ENCODE measurements around the gene CBLL2.

Gene CBLL2

GRCh38 chrX:22296871-22297270, 24.2 kb downstream of the CBLL2 start:
- Histone ChIP-seq H3K36me3 (ENCODE audit: control insufficient read depth, low read depth, low read length) (no peaks in the 10 kb centered on the region), H3K9me3 (ENCODE audit: control insufficient read depth, low read depth, low read length) (peaks cover 32% of the 10 kb centered on the region), H3K27me3 (ENCODE audit: control insufficient read depth, insufficient read depth, low read length) (no peaks in the 10 kb centered on the region), H3K27ac (ENCODE audit: low read length) (no peak overlapping the region), H3K4me3 (ENCODE audit: low read length) (no peak overlapping the region), H3K4me1 (ENCODE audit: control insufficient read depth, low read depth, low read length) (no peaks in the 10 kb centered on the region), H3K9ac (ENCODE audit: low read length) (no peak overlapping the region)

DNA sequence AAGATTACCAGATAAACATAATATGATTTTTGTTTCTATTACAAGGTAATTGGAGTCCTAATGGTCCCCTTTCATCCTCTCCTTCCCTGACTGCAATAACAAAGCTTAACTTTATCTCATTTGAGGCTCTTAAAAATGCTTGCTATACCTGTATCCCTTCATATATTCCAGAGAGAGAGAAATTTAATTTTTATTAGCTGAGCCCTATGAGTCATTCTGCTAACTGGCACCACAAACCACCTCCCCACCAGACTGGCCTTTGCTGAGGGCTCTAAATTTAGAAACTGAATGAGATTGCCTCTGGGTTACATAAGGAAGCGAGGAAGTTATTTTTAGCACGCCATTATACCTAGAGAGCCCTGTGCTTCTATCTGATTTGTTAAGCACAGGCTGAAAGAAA, 27.4 kb downstream of the CBLL2 start:
- no peak overlapping the region for H3K27ac ChIP-seq (ENCODE audit: low read length)
- H3K4me1 ChIP-seq (ENCODE audit: control insufficient read depth, low read depth, low read length) = no peaks in the 10 kb centered on the region
- H3K9me3 ChIP-seq (ENCODE audit: control insufficient read depth, low read depth, low read length) = peaks cover 29% of the 10 kb centered on the region
- no peaks in the 10 kb centered on the region for H3K36me3 ChIP-seq (ENCODE audit: control insufficient read depth, low read depth, low read length)
- H3K4me3 ChIP-seq (ENCODE audit: low read length) = no peak overlapping the region
- no peak overlapping the region for H3K9ac ChIP-seq (ENCODE audit: low read length)
- no peaks in the 10 kb centered on the region for H3K27me3 ChIP-seq (ENCODE audit: control insufficient read depth, insufficient read depth, low read length)

- peaks cover 6% of the 10 kb centered on the region for H3K4me1 ChIP-seq (ENCODE audit: control insufficient read depth, low read depth, low read length)
- peaks cover 30% of the 10 kb centered on the region for H3K9me3 ChIP-seq (ENCODE audit: control insufficient read depth, low read depth, low read length)
- H3K4me3 ChIP-seq (ENCODE audit: low read length) = no peak overlapping the region
- H3K27ac ChIP-seq (ENCODE audit: low read length) = no peak overlapping the region
- H3K27me3 ChIP-seq (ENCODE audit: control insufficient read depth, insufficient read depth, low read length) = no peaks in the 10 kb centered on the region
- no peak overlapping the region for H3K9ac ChIP-seq (ENCODE audit: low read length)
- H3K36me3 ChIP-seq (ENCODE audit: control insufficient read depth, low read depth, low read length) = no peaks in the 10 kb centered on the region
These were observed 38.1 kb downstream of the CBLL2 start for GRCh38 chrX:22310779-22311178.

DNA sequence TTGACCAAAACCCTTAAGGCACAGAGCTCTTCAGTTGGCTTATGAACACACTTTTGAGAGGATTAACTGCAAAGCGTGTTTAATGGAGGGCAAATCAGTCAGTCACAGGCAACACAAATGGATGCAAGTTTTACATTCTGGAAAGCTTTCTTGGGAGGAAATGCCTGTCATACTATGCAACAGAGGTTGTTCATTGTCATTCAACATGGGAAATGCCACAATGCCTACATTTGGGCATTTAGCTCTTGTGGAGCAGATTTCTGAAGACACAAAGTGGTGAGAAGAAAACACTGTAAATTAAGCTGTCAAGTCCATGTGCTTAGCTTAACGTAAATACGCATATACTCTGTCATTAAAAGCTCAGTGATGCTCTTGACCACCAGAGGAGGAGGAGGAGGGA, 41.1 kb downstream of the CBLL2 start:
- H3K36me3 ChIP-seq (ENCODE audit: control insufficient read depth, low read depth, low read length) = no peaks in the 10 kb centered on the region
- H3K27me3 ChIP-seq (ENCODE audit: control insufficient read depth, insufficient read depth, low read length) = no peaks in the 10 kb centered on the region
- no peak overlapping the region for H3K27ac ChIP-seq (ENCODE audit: low read length)
- H3K4me1 ChIP-seq (ENCODE audit: control insufficient read depth, low read depth, low read length) = peaks cover 6% of the 10 kb centered on the region
- H3K9me3 ChIP-seq (ENCODE audit: control insufficient read depth, low read depth, low read length) = peaks cover 20% of the 10 kb centered on the region
- H3K9ac ChIP-seq (ENCODE audit: low read length) = no peak overlapping the region
- no peak overlapping the region for H3K4me3 ChIP-seq (ENCODE audit: low read length)

DNA sequence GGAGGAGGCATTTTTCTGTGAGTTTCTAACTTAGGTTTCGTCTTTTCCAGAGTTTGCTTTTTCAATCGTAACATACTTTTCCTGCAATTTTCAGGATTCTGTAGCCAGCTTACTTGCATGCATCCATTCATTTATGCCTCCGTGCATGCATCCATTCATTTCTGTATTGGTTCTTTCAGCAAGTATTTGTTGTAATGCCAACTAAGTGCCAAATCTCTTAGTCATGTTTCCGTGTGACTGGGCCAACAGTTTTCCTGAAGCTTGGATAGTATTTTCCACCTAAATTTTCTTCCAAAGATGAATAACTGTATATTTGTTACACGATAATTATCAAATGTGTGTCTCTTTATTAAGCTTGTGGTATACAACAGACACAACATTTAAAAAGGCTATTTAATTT, 41.5 kb downstream of the CBLL2 start:
- Histone ChIP-seq H3K9ac (ENCODE audit: low read length) (no peak overlapping the region), H3K4me3 (ENCODE audit: low read length) (no peak overlapping the region)

DNA sequence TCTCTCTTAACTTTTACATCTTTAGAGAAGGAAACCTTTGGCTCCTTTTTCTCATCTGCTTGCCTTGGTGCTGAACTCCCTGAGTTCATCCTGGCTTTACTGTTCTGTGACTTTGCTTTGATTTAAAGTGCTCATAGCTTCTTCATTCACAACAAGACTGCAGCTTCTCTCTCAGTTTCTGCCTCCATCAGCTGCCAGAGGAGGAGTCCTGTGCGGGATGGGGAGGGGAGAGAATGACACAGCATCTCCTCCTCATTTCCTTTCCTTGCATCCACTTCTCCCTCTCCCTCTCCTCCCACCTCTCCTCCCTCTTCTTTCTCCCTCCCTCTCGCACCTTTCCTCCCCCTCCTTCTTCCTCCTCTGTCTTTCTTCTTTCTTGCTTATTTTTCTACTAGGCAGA, 42.0 kb downstream of the CBLL2 start:
- Histone ChIP-seq H3K27me3 (ENCODE audit: control insufficient read depth, insufficient read depth, low read length) (no peaks in the 10 kb centered on the region), H3K27ac (ENCODE audit: low read length) (peak overlapping the region; percentile 42), H3K9ac (ENCODE audit: low read length) (no peak overlapping the region), H3K36me3 (ENCODE audit: control insufficient read depth, low read depth, low read length) (no peaks in the 10 kb centered on the region), H3K4me1 (ENCODE audit: control insufficient read depth, low read depth, low read length) (peaks cover 6% of the 10 kb centered on the region), H3K9me3 (ENCODE audit: control insufficient read depth, low read depth, low read length) (peaks cover 10% of the 10 kb centered on the region), H3K4me3 (ENCODE audit: low read length) (no peak overlapping the region)

More for the DNA sequence above, 41.5 kb downstream of the CBLL2 start:
- no peaks in the 10 kb centered on the region for H3K36me3 ChIP-seq (ENCODE audit: control insufficient read depth, low read depth, low read length)
- H3K9me3 ChIP-seq (ENCODE audit: control insufficient read depth, low read depth, low read length) = peaks cover 15% of the 10 kb centered on the region
- peaks cover 6% of the 10 kb centered on the region for H3K4me1 ChIP-seq (ENCODE audit: control insufficient read depth, low read depth, low read length)
- peak overlapping the region; percentile 42 for H3K27ac ChIP-seq (ENCODE audit: low read length)
- H3K27me3 ChIP-seq (ENCODE audit: control insufficient read depth, insufficient read depth, low read length) = no peaks in the 10 kb centered on the region

GRCh38 chrX:22315151-22315550, 42.4 kb downstream of the CBLL2 start:
- H3K9ac ChIP-seq (ENCODE audit: low read length) = no peak overlapping the region
- peaks cover 6% of the 10 kb centered on the region for H3K4me1 ChIP-seq (ENCODE audit: control insufficient read depth, low read depth, low read length)
- H3K9me3 ChIP-seq (ENCODE audit: control insufficient read depth, low read depth, low read length) = peaks cover 7% of the 10 kb centered on the region
- no peak overlapping the region for H3K27ac ChIP-seq (ENCODE audit: low read length)
- no peak overlapping the region for H3K4me3 ChIP-seq (ENCODE audit: low read length)
- H3K36me3 ChIP-seq (ENCODE audit: control insufficient read depth, low read depth, low read length) = no peaks in the 10 kb centered on the region
- no peaks in the 10 kb centered on the region for H3K27me3 ChIP-seq (ENCODE audit: control insufficient read depth, insufficient read depth, low read length)

DNA sequence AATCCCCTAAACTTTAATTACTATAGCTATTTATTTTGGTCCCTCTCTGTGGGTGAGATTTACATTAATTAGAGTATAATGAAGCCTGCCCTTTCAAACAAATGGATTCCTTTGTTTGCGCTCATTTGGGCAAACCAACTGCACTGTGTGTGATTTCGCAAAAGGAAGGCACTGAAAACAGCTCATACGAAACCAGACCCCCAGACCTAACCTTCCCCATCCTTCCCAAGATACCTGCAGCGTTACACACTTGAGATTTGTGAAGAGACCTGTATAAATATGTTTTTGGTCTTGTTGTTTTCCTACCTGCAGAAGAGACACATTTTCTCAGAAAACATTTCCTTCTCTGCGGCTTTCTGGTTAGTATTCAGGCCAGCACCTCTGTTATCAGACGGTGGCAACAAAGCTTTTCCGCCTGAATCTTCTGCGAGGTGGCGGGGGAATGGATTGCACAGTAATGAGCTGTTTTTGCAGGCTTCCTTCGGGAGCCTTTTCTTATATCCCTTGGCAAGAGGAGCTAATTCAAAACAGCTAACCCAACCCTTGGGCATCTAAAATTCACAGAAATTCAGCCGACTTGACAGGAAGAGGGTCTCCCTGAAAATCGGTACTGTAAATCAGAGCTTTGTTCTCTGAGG, 47.6 kb downstream of the CBLL2 start:
- Histone ChIP-seq H3K9me3 (ENCODE audit: control insufficient read depth, low read depth, low read length) (no peaks in the 10 kb centered on the region), H3K36me3 (ENCODE audit: control insufficient read depth, low read depth, low read length) (no peaks in the 10 kb centered on the region), H3K4me1 (ENCODE audit: control insufficient read depth, low read depth, low read length) (no peaks in the 10 kb centered on the region), H3K27ac (ENCODE audit: low read length) (no peak overlapping the region), H3K27me3 (ENCODE audit: control insufficient read depth, insufficient read depth, low read length) (no peaks in the 10 kb centered on the region), H3K4me3 (ENCODE audit: low read length) (no peak overlapping the region), H3K9ac (ENCODE audit: low read length) (no peak overlapping the region)

- Histone ChIP-seq H3K4me1 (ENCODE audit: control insufficient read depth, low read depth, low read length) (no peaks in the 10 kb centered on the region), H3K27me3 (ENCODE audit: control insufficient read depth, insufficient read depth, low read length) (no peaks in the 10 kb centered on the region), H3K27ac (ENCODE audit: low read length) (no peak overlapping the region), H3K4me3 (ENCODE audit: low read length) (no peak overlapping the region), H3K9ac (ENCODE audit: low read length) (no peak overlapping the region), H3K9me3 (ENCODE audit: control insufficient read depth, low read depth, low read length) (peaks cover 5% of the 10 kb centered on the region), H3K36me3 (ENCODE audit: control insufficient read depth, low read depth, low read length) (no peaks in the 10 kb centered on the region)
These were observed 50.8 kb downstream of the CBLL2 start for GRCh38 chrX:22323541-22323940.
